LNCaP clone FGC (cell line): ENCODE measurements around the gene RCC2.

Source experiments
- DNase-seq: peaks from one replicate; pipeline ENCODE4 v3.0.0-alpha.2; 2011; ENCODE audit warnings: low read depth
- H3K4me3 ChIP-seq: 2 replicates; pipeline ENCODE4 v1.5.1; 2011; ENCODE audit warnings: mild to moderate bottlenecking, low read depth, low read length, control low read depth
- CTCF ChIP-seq: IDR thresholded peaks from 2 replicates; pipeline ENCODE4 v1.5.1; 2012; ENCODE audit warnings: mild to moderate bottlenecking; ENCODE audit not compliant: control insufficient read depth, insufficient read depth; ENCODE audit errors: extremely low read depth

The RCC2 gene

GRCh38 chr1:17369466-17369865 is 70.0 kb downstream of the RCC2 start:
- H3K4me3 ChIP-seq, result no peak overlapping the region
- no peak for TF ChIP-seq CTCF
- DNase-seq, result no peak

DNA sequence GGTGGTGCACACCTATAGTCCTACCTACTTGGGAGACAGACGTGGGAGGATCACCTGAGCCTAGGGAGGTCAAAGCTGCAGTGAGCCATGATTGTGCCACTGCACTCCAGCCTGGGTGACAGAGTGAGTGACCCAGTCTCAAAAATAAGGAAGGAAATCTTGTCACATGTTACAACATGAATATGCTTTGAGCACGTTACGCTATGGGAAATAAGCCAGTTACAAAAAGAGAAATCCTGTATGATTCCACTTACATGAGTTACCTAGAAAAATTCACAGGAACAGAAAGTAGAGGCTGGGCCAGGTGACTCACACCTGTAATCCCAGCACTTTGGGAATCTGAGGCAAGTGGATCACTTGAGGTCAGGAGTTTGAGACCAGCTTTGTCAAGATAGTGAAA is 74.2 kb downstream of the RCC2 start:
- no peak for DNase-seq
- no peak overlapping the region for H3K4me3 ChIP-seq

DNA sequence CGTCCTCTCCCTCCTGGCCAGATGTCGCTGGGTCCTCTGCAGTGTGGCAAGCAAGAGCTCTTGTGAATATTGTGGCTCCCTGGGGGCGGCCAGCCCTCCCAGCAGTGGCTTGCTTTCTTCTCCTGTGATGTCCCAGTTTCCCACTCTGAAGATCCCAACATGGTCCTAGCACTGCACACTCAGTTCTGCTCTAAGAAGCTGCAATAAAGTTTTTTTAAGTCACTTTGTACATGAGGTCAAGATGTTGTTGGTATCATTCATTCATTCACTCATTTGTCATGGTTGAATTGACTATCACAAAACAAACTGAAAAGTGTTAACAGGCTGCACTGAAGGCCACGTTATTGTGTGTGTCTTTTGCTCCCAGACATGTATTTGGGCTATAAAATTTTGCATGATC is 75.7 kb downstream of the RCC2 start:
- no peak for TF ChIP-seq CTCF
- no peak overlapping the region for H3K4me3 ChIP-seq
- DNase-seq, result no peak

More for the DNA sequence above, 74.2 kb downstream of the RCC2 start:
- no peak for TF ChIP-seq CTCF

- H3K4me3 ChIP-seq, result no peak overlapping the region
- DNase-seq, result no peak
- no peak for TF ChIP-seq CTCF
These were observed 76.1 kb downstream of the RCC2 start for GRCh38 chr1:17363351-17363750.

- no peak for TF ChIP-seq CTCF
- no peak for DNase-seq
These were observed 77.8 kb downstream of the RCC2 start for GRCh38 chr1:17361687-17362086.

DNA sequence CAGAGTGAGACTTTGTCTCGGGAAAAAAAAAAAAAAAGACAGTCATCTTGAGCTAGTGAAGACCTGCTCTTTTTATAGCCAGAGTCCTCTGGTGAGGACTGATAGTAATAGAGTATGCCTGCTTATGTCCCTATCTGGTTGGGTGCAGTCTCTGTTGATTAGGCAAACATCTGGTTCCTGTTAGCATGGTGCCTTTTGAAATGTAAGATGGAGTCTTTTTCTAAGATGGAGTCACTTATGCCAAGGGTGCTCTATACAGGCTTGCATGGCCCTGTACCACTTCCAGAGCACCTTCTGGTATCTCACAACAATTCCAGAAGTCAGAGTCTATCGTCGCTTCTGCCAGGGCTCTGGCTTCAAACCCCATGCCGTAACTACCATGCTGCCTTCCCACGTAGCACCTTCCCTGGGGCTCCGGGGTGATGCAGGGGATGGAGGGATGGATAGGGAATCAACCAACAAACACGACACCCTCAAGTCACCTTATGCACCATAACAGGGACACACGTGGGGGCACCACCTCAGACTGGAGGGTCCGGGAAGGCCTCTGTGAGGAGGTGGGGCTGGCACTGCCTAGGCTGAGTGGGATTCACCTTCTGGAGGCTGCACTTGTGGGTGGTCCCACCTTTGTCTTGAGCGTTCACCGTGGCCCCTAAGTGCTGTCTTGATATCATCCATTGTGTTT is 79.1 kb downstream of the RCC2 start:
- H3K4me3 ChIP-seq, result no peak overlapping the region
- DNase-seq, result no peak
- no peak for TF ChIP-seq CTCF

More at GRCh38 chr1:17361687-17362086, 77.8 kb downstream of the RCC2 start:
- H3K4me3 ChIP-seq, result no peak overlapping the region

GRCh38 chr1:17359808-17360207 is 79.7 kb downstream of the RCC2 start:
- no peak for DNase-seq
- H3K4me3 ChIP-seq, result no peak overlapping the region
- no peak for TF ChIP-seq CTCF
